H7 (cell line): ENCODE data around the gene SLC35F2. TPM values are rescaled to one million over a fixed set of nuclear protein-coding genes. Genes with fewer than 3 reads are reported as not detected.

Source experiments
- DNase-seq: peaks from one replicate; pipeline ENCODE4 v3.0.0; 2012
- H3K27me3 ChIP-seq: 2 replicates; pipeline ENCODE4 v1.6.0; 2011; ENCODE audit warnings: mild to moderate bottlenecking, low read length; ENCODE audit not compliant: control insufficient read depth, insufficient read depth
- H3K36me3 ChIP-seq: replicated peaks from 2 replicates; pipeline ENCODE4 v1.5.1; 2011; ENCODE audit warnings: low read length; ENCODE audit not compliant: control insufficient read depth, insufficient read depth
- H3K4me3 ChIP-seq: 2 replicates; pipeline ENCODE4 v1.5.1; 2011; ENCODE audit warnings: low read depth, mild to moderate bottlenecking, control low read depth, low read length, moderate library complexity; ENCODE audit not compliant: insufficient read depth
- total RNA-seq: library from RNA; depleted of rRNA; stranded (reverse); fragments of >200 nt; shearing (Covaris generic); gene quantifications from 2 replicates; pipeline ENCODE4 v1.2.3, GENCODE V29; 2014; rRNA removed

SLC35F2 gene
- total RNA-seq, 1 experiment from 2014 or later, result 28.3 TPM

GRCh38 chr11:107752508-107752907 lies 106.1 kb downstream of the SLC35F2 start:
- no peaks in the 10 kb centered on the region for H3K27me3 ChIP-seq
- no peak overlapping the region for H3K4me3 ChIP-seq
- no peaks in the 10 kb centered on the region for H3K36me3 ChIP-seq
- no peak for DNase-seq

- no peak for DNase-seq
- Histone ChIP-seq H3K27me3 (no peaks in the 10 kb centered on the region), H3K4me3 (no peak overlapping the region), H3K36me3 (no peaks in the 10 kb centered on the region)
Measured at GRCh38 chr11:107751082-107751481, 107.5 kb downstream of the SLC35F2 start.

GRCh38 chr11:107750313-107750712 lies 108.3 kb downstream of the SLC35F2 start:
- no peak overlapping the region for H3K4me3 ChIP-seq
- H3K36me3 ChIP-seq, result no peaks in the 10 kb centered on the region
- no peaks in the 10 kb centered on the region for H3K27me3 ChIP-seq
- no peak for DNase-seq

- Histone ChIP-seq H3K27me3 (no peaks in the 10 kb centered on the region), H3K36me3 (no peaks in the 10 kb centered on the region), H3K4me3 (no peak overlapping the region)
- DNase-seq, result no peak
Measured at GRCh38 chr11:107747622-107748021, 111.0 kb downstream of the SLC35F2 start.

GRCh38 chr11:107744736-107745135 lies 113.9 kb downstream of the SLC35F2 start:
- Histone ChIP-seq H3K4me3 (no peak overlapping the region), H3K27me3 (no peaks in the 10 kb centered on the region), H3K36me3 (no peaks in the 10 kb centered on the region)
- DNase-seq, result no peak

- DNase-seq, result no peak
- no peaks in the 10 kb centered on the region for H3K36me3 ChIP-seq
- no peaks in the 10 kb centered on the region for H3K27me3 ChIP-seq
- no peak overlapping the region for H3K4me3 ChIP-seq
Measured at GRCh38 chr11:107743191-107743590, 115.4 kb downstream of the SLC35F2 start.

- Histone ChIP-seq H3K4me3 (no peak overlapping the region), H3K36me3 (no peaks in the 10 kb centered on the region), H3K27me3 (no peaks in the 10 kb centered on the region)
- peak; percentile 43 for DNase-seq
Measured at GRCh38 chr11:107741044-107741823, 117.4 kb downstream of the SLC35F2 start.

Other genes starting within 250 kb of the SLC35F2 start
- gene SLN, start 146.7 kb downstream of the SLC35F2 start, total RNA-seq, result not detected in 2 replicates
- gene RAB39A, start 69.7 kb upstream of the SLC35F2 start, total RNA-seq, result 5.2 and 7.2 TPM in 2 replicates
- gene CUL5, start 150.1 kb upstream of the SLC35F2 start, total RNA-seq, result 19.3 and 28.9 TPM in 2 replicates